KOPT-K1 (cell line): ENCODE data around the gene CCL25.
"Not testable (repeated sequence)": the region's sequence is repeated elsewhere in the genome, so short reads cannot be mapped to it uniquely, and the experiment has no call there.

Experiments
- H3K27ac ChIP-seq: fragments of 200-600 bp; sonication (generic); 2 replicates; pipeline ENCODE4 v1.5.1; 2016; ENCODE audit warnings: antibody characterized with exemption, mild to moderate bottlenecking, low read depth, low read length; ENCODE audit not compliant: poor library complexity, severe bottlenecking
- H3K36me3 ChIP-seq: fragments of 200-600 bp; sonication (generic); 2 replicates; pipeline ENCODE4 v1.5.1; 2017; ENCODE audit warnings: antibody characterized with exemption, mild to moderate bottlenecking, low read length, moderate library complexity; ENCODE audit not compliant: insufficient read depth
- H3K9me3 ChIP-seq: fragments of 200-600 bp; sonication (generic); 2 replicates; pipeline ENCODE4 v1.5.1; 2017; ENCODE audit warnings: antibody characterized with exemption, low read length, mild to moderate bottlenecking; ENCODE audit not compliant: insufficient read depth, poor library complexity, severe bottlenecking

CCL25 gene

GRCh38 chr19:8088752-8089663 lies 36.4 kb downstream of the CCL25 start:
- H3K9me3 ChIP-seq: peaks cover 7% of the 10 kb centered on the region
- H3K36me3 ChIP-seq: no peaks in the 10 kb centered on the region
- no peak overlapping the region for H3K27ac ChIP-seq

GRCh38 chr19:8089664-8090601 lies 37.4 kb downstream of the CCL25 start:
- H3K9me3 ChIP-seq: peaks cover 16% of the 10 kb centered on the region
- no peak overlapping the region for H3K27ac ChIP-seq
- no peaks in the 10 kb centered on the region for H3K36me3 ChIP-seq

GRCh38 chr19:8090950-8091349 lies 38.4 kb downstream of the CCL25 start:
- H3K27ac ChIP-seq: no peak overlapping the region
- no peaks in the 10 kb centered on the region for H3K36me3 ChIP-seq
- H3K9me3 ChIP-seq: peaks cover 26% of the 10 kb centered on the region

GRCh38 chr19:8093740-8094139 lies 41.2 kb downstream of the CCL25 start:
- Histone ChIP-seq H3K27ac (no peak overlapping the region), H3K36me3 (no peaks in the 10 kb centered on the region), H3K9me3 (peaks cover 37% of the 10 kb centered on the region)

GRCh38 chr19:8094336-8094735 lies 41.8 kb downstream of the CCL25 start:
- no peak overlapping the region for H3K27ac ChIP-seq
- H3K36me3 ChIP-seq: no peaks in the 10 kb centered on the region
- H3K9me3 ChIP-seq: peaks cover 36% of the 10 kb centered on the region

- H3K9me3 ChIP-seq: peaks cover 36% of the 10 kb centered on the region
- no peaks in the 10 kb centered on the region for H3K36me3 ChIP-seq
- H3K27ac ChIP-seq: no peak overlapping the region
Observed at GRCh38 chr19:8095354-8095886, 42.9 kb downstream of the CCL25 start.

GRCh38 chr19:8096071-8096470 lies 43.5 kb downstream of the CCL25 start:
- H3K36me3 ChIP-seq: no peaks in the 10 kb centered on the region
- H3K27ac ChIP-seq: no peak overlapping the region
- peaks cover 36% of the 10 kb centered on the region for H3K9me3 ChIP-seq

- H3K36me3 ChIP-seq: no peaks in the 10 kb centered on the region
Observed at GRCh38 chr19:8097198-8097597, 44.6 kb downstream of the CCL25 start.

GRCh38 chr19:8097681-8098567 lies 45.4 kb downstream of the CCL25 start:
- Histone ChIP-seq H3K36me3 (no peaks in the 10 kb centered on the region), H3K27ac (no peak overlapping the region), H3K9me3 (peaks cover 36% of the 10 kb centered on the region)

More at GRCh38 chr19:8097198-8097597, 44.6 kb downstream of the CCL25 start:
- Histone ChIP-seq H3K9me3 (peaks cover 36% of the 10 kb centered on the region), H3K27ac (no peak overlapping the region)

- H3K27ac ChIP-seq: no peak overlapping the region
- no peaks in the 10 kb centered on the region for H3K36me3 ChIP-seq
- H3K9me3 ChIP-seq: peaks cover 10% of the 10 kb centered on the region
Observed at GRCh38 chr19:8101311-8101710, 48.8 kb downstream of the CCL25 start.

GRCh38 chr19:8101910-8102309 lies 49.4 kb downstream of the CCL25 start:
- not testable (repeated sequence) for H3K36me3 ChIP-seq, H3K27ac ChIP-seq

GRCh38 chr19:8105471-8105870 lies 52.9 kb downstream of the CCL25 start:
- no peak overlapping the region for H3K27ac ChIP-seq
- H3K36me3 ChIP-seq: no peaks in the 10 kb centered on the region
- no peaks in the 10 kb centered on the region for H3K9me3 ChIP-seq

More at GRCh38 chr19:8101910-8102309, 49.4 kb downstream of the CCL25 start:
- H3K9me3 ChIP-seq: not testable (repeated sequence)

GRCh38 chr19:8107301-8107903 lies 54.8 kb downstream of the CCL25 start:
- Histone ChIP-seq H3K9me3 (no peaks in the 10 kb centered on the region), H3K36me3 (no peaks in the 10 kb centered on the region), H3K27ac (no peak overlapping the region)
